T-helper 17 cell (primary cell): ENCODE data around the gene FXR1. TPM values are rescaled to one million over a fixed set of nuclear protein-coding genes. Genes with fewer than 3 reads are reported as not detected.

Source experiments
- ATAC-seq: fragments of 150-1000 bp; cut with Tn5 transposase; 2 replicates; pipeline ENCODE4 v1.10.0; 2021; ENCODE audit warnings: mild to moderate bottlenecking, moderate library complexity
- DNase-seq, 3 donors: peaks; one replicate each; pipeline versions ENCODE4 v3.0.0 to v3.0.0-alpha.2; 2020 to 2021
- H3K9me3 ChIP-seq: one replicate; pipeline ENCODE4 v1.7.0; 2013; ENCODE audit warnings: low read length, mild to moderate bottlenecking; ENCODE audit not compliant: control insufficient read depth, poor library complexity, severe bottlenecking
- H3K27ac Mint-ChIP-seq: one replicate; pipeline ENCODE4 v1.8.0; 2022; ENCODE audit warnings: mild to moderate bottlenecking, moderate library complexity, mixed read lengths
- H3K27me3 Mint-ChIP-seq: one replicate; pipeline ENCODE4 v1.8.0; 2022; ENCODE audit warnings: mixed read lengths
- H3K36me3 Mint-ChIP-seq: one replicate; pipeline ENCODE4 v1.8.0; 2022; ENCODE audit warnings: low read depth, mixed read lengths
- H3K4me1 Mint-ChIP-seq: one replicate; pipeline ENCODE4 v1.8.0; 2022; ENCODE audit warnings: mild to moderate bottlenecking, mixed read lengths
- H3K4me3 Mint-ChIP-seq: one replicate; pipeline ENCODE4 v1.8.0; 2022; ENCODE audit warnings: mild to moderate bottlenecking, moderate library complexity, mixed read lengths
- total RNA-seq, 4 donors: library from RNA in 2 of 4; stranded (reverse) in 2 of 4; gene quantifications; one replicate each; pipeline ENCODE4 v1.2.3 and lab custom pipeline; 2022 to 2026

Gene FXR1
- total RNA-seq, 2 donors from 2014 or later, result 130 to 150 TPM

GRCh38 chr3:180913581-180914404 lies 1.3 kb downstream of the FXR1 start:
- H3K4me1 Mint-ChIP-seq, result peaks cover 41% of the 10 kb centered on the region
- peak overlapping the region; percentile 97 for H3K27ac Mint-ChIP-seq
- DNase-seq (no peak), ATAC-seq (no peak)
- H3K4me3 Mint-ChIP-seq, result peak overlapping the region; percentile 94
- H3K27me3 Mint-ChIP-seq, result no peaks in the 10 kb centered on the region
- no peaks in the 10 kb centered on the region for H3K9me3 ChIP-seq
- no peaks in the 10 kb centered on the region for H3K36me3 Mint-ChIP-seq

GRCh38 chr3:180918542-180918941 lies 6.1 kb downstream of the FXR1 start:
- Mint-ChIP-seq H3K4me1 (peaks cover 43% of the 10 kb centered on the region), H3K27me3 (no peaks in the 10 kb centered on the region), H3K4me3 (no peak overlapping the region), H3K36me3 (no peaks in the 10 kb centered on the region), H3K27ac (no peak overlapping the region)
- DNase-seq, result no peak
- no peaks in the 10 kb centered on the region for H3K9me3 ChIP-seq
- no peak for ATAC-seq

- no peak overlapping the region for H3K4me3 Mint-ChIP-seq
- no peaks in the 10 kb centered on the region for H3K27me3 Mint-ChIP-seq
- DNase-seq (no peak), ATAC-seq (no peak)
- peak overlapping the region; percentile 77 for H3K27ac Mint-ChIP-seq
- peaks cover 27% of the 10 kb centered on the region for H3K4me1 Mint-ChIP-seq
- H3K36me3 Mint-ChIP-seq, result no peaks in the 10 kb centered on the region
- no peaks in the 10 kb centered on the region for H3K9me3 ChIP-seq
Measured at GRCh38 chr3:180922242-180922641, 9.8 kb downstream of the FXR1 start.

- peaks cover 23% of the 10 kb centered on the region for H3K4me1 Mint-ChIP-seq
Measured at GRCh38 chr3:180923561-180923960, 11.1 kb downstream of the FXR1 start.

GRCh38 chr3:180926526-180926925 lies 14.1 kb downstream of the FXR1 start:
- Mint-ChIP-seq H3K4me3 (no peak overlapping the region), H3K27ac (no peak overlapping the region)

More at GRCh38 chr3:180923561-180923960, 11.1 kb downstream of the FXR1 start:
- H3K27me3 Mint-ChIP-seq, result no peaks in the 10 kb centered on the region
- no peak overlapping the region for H3K4me3 Mint-ChIP-seq
- peak overlapping the region; percentile 1 for H3K27ac Mint-ChIP-seq
- ATAC-seq (no peak), DNase-seq (no peak)
- no peaks in the 10 kb centered on the region for H3K36me3 Mint-ChIP-seq
- no peaks in the 10 kb centered on the region for H3K9me3 ChIP-seq

GRCh38 chr3:180929376-180929775 lies 16.9 kb downstream of the FXR1 start:
- peaks cover 31% of the 10 kb centered on the region for H3K4me1 Mint-ChIP-seq
- H3K36me3 Mint-ChIP-seq, result no peaks in the 10 kb centered on the region
- H3K27ac Mint-ChIP-seq, result peak overlapping the region; percentile 56
- ATAC-seq (no peak), DNase-seq (no peak)
- no peaks in the 10 kb centered on the region for H3K9me3 ChIP-seq
- H3K27me3 Mint-ChIP-seq, result no peaks in the 10 kb centered on the region
- H3K4me3 Mint-ChIP-seq, result no peak overlapping the region

More at GRCh38 chr3:180926526-180926925, 14.1 kb downstream of the FXR1 start:
- no peaks in the 10 kb centered on the region for H3K9me3 ChIP-seq
- Mint-ChIP-seq H3K27me3 (no peaks in the 10 kb centered on the region), H3K4me1 (peaks cover 35% of the 10 kb centered on the region), H3K36me3 (no peaks in the 10 kb centered on the region)
- no peak for DNase-seq
- ATAC-seq, result no peak

- Mint-ChIP-seq H3K27ac (peak overlapping the region; percentile 56), H3K36me3 (no peaks in the 10 kb centered on the region), H3K4me3 (peak overlapping the region; percentile 15), H3K4me1 (peaks cover 30% of the 10 kb centered on the region), H3K27me3 (no peaks in the 10 kb centered on the region)
- ATAC-seq (no peak), DNase-seq (no peak)
- H3K9me3 ChIP-seq, result no peaks in the 10 kb centered on the region
Measured at GRCh38 chr3:180930526-180930925, 18.1 kb downstream of the FXR1 start.

GRCh38 chr3:180932819-180933218 lies 20.3 kb downstream of the FXR1 start:
- Mint-ChIP-seq H3K4me1 (peaks cover 28% of the 10 kb centered on the region), H3K27me3 (no peaks in the 10 kb centered on the region), H3K27ac (peak overlapping the region; percentile 51), H3K4me3 (no peak overlapping the region), H3K36me3 (peaks cover 3% of the 10 kb centered on the region)
- no peaks in the 10 kb centered on the region for H3K9me3 ChIP-seq
- ATAC-seq (no peak), DNase-seq (no peak)

GRCh38 chr3:180934638-180935037 lies 22.2 kb downstream of the FXR1 start:
- H3K27ac Mint-ChIP-seq, result no peak overlapping the region
- DNase-seq (no peak), ATAC-seq (no peak)
- no peaks in the 10 kb centered on the region for H3K9me3 ChIP-seq
- peaks cover 3% of the 10 kb centered on the region for H3K36me3 Mint-ChIP-seq
- no peak overlapping the region for H3K4me3 Mint-ChIP-seq
- H3K27me3 Mint-ChIP-seq, result no peaks in the 10 kb centered on the region
- peaks cover 25% of the 10 kb centered on the region for H3K4me1 Mint-ChIP-seq

- H3K9me3 ChIP-seq, result no peaks in the 10 kb centered on the region
- H3K4me1 Mint-ChIP-seq, result peaks cover 15% of the 10 kb centered on the region
- ATAC-seq, result no peak
- H3K27me3 Mint-ChIP-seq, result no peaks in the 10 kb centered on the region
- no peak overlapping the region for H3K4me3 Mint-ChIP-seq
- no peak overlapping the region for H3K27ac Mint-ChIP-seq
- DNase-seq, result no peak
- H3K36me3 Mint-ChIP-seq, result peaks cover 5% of the 10 kb centered on the region
Measured at GRCh38 chr3:180940826-180941225, 28.4 kb downstream of the FXR1 start.

GRCh38 chr3:180947761-180948390 lies 35.4 kb downstream of the FXR1 start:
- Mint-ChIP-seq H3K27ac (peak overlapping the region; percentile 65), H3K27me3 (no peaks in the 10 kb centered on the region), H3K36me3 (peaks cover 5% of the 10 kb centered on the region), H3K4me1 (peaks cover 20% of the 10 kb centered on the region), H3K4me3 (no peak overlapping the region)
- ATAC-seq (no peak), DNase-seq (no peak)
- H3K9me3 ChIP-seq, result no peaks in the 10 kb centered on the region

- peak overlapping the region; percentile 47 for H3K27ac Mint-ChIP-seq
- H3K4me1 Mint-ChIP-seq, result peaks cover 4% of the 10 kb centered on the region
Measured at GRCh38 chr3:180959691-180960090, 47.2 kb downstream of the FXR1 start.

GRCh38 chr3:180961087-180961486 lies 48.6 kb downstream of the FXR1 start:
- Mint-ChIP-seq H3K4me3 (no peak overlapping the region), H3K4me1 (peaks cover 2% of the 10 kb centered on the region), H3K27me3 (no peaks in the 10 kb centered on the region), H3K36me3 (no peaks in the 10 kb centered on the region), H3K27ac (peak overlapping the region; percentile 47)
- no peak for DNase-seq
- no peaks in the 10 kb centered on the region for H3K9me3 ChIP-seq
- ATAC-seq, result no peak

More at GRCh38 chr3:180959691-180960090, 47.2 kb downstream of the FXR1 start:
- Mint-ChIP-seq H3K27me3 (no peaks in the 10 kb centered on the region), H3K4me3 (no peak overlapping the region), H3K36me3 (no peaks in the 10 kb centered on the region)
- no peaks in the 10 kb centered on the region for H3K9me3 ChIP-seq
- no peak for DNase-seq
- no peak for ATAC-seq
